Activated naive CD4-positive, alpha-beta T cell treated with anti-CD3 and anti-CD28 coated beads, Interleukin-2, amount 50 U/mL, for 16 hours (primary cell): ENCODE results near the gene C1QA.
"Not testable (repeated sequence)": the region's sequence is repeated elsewhere in the genome, so short reads cannot be mapped to it uniquely, and the experiment has no call there.

Source experiments
- DNase-seq: peaks from one replicate; pipeline ENCODE4 v3.0.0-alpha.2; 2020

Gene C1QA

GRCh38 chr1:22641906-22642636 is 5.6 kb downstream of the C1QA start:
- DNase-seq, result peak; percentile 75

GRCh38 chr1:22643381-22643780 is 7.0 kb downstream of the C1QA start, which contains the start of gene C1QC:
C1QC (plus strand) TSS chr1:22643633; CDS start chr1:22644024, 391 bp downstream.
- DNase-seq, result no peak

GRCh38 chr1:22643928-22644327 is 7.5 kb downstream of the C1QA start:
- DNase-seq, result no peak

GRCh38 chr1:22645931-22646330 is 9.5 kb downstream of the C1QA start:
- DNase-seq, result no peak

- no peak for DNase-seq
These were observed 10.0 kb downstream of the C1QA start for GRCh38 chr1:22646384-22646783.

- no peak for DNase-seq
These were observed 13.8 kb downstream of the C1QA start for GRCh38 chr1:22650089-22650693.

GRCh38 chr1:22651941-22652856 is 15.8 kb downstream of the C1QA start:
- DNase-seq, result no peak

- DNase-seq, result no peak
These were observed 16.5 kb downstream of the C1QA start, which contains the start of gene C1QB for GRCh38 chr1:22652881-22653316. C1QB (plus strand) TSS chr1:22653236; CDS start chr1:22659463, 6,227 bp downstream.

GRCh38 chr1:22654692-22655091 is 18.3 kb downstream of the C1QA start:
- DNase-seq, result no peak

GRCh38 chr1:22658385-22659163 is 22.1 kb downstream of the C1QA start:
- no peak for DNase-seq

- no peak for DNase-seq
These were observed 24.4 kb downstream of the C1QA start for GRCh38 chr1:22660716-22661241.

- no peak for DNase-seq
These were observed 25.5 kb downstream of the C1QA start for GRCh38 chr1:22661880-22662279.

- DNase-seq, result no peak
These were observed 25.9 kb downstream of the C1QA start for GRCh38 chr1:22662318-22662717.

- no peak for DNase-seq
These were observed 26.6 kb downstream of the C1QA start for GRCh38 chr1:22662986-22663408.

- no peak for DNase-seq
These were observed 29.3 kb downstream of the C1QA start for GRCh38 chr1:22665752-22666151.

GRCh38 chr1:22666412-22666811 is 30.0 kb downstream of the C1QA start:
- no peak for DNase-seq

GRCh38 chr1:22668840-22669239 is 32.4 kb downstream of the C1QA start:
- DNase-seq, result not testable (repeated sequence)

GRCh38 chr1:22670352-22670975 is 34.0 kb downstream of the C1QA start:
- DNase-seq, result no peak

GRCh38 chr1:22671999-22672398 is 35.6 kb downstream of the C1QA start:
- no peak for DNase-seq

GRCh38 chr1:22673486-22674409 is 37.3 kb downstream of the C1QA start:
- DNase-seq, result no peak

GRCh38 chr1:22674410-22674749 is 38.0 kb downstream of the C1QA start:
- no peak for DNase-seq
